ENCODE results near the gene ZNF660. TPM values are rescaled to one million over a fixed set of nuclear protein-coding genes. Genes with fewer than 3 reads are reported as not detected.
"Not testable (repeated sequence)": the region's sequence is repeated elsewhere in the genome, so short reads cannot be mapped to it uniquely, and the experiment has no call there.

ZNF660 gene
- total RNA-seq, result 1 to 10 TPM in 1 of 4 donors, under 1 TPM in 3; 0.16 to 1.0 (median 0.67) TPM

GRCh38 chr3:44584646-44585501 lies at the start of gene ZNF660:
ZNF660 (plus strand) TSS chr3:44584964; CDS start chr3:44594194, 9,230 bp downstream.
- 6% methylated on average over 15 of the region's 41 CpGs for WGBS
- Histone ChIP-seq H3K27me3 (peaks cover 20% of the 10 kb centered on the region), H3K36me3 (peaks cover 12% of the 10 kb centered on the region), H3K27ac (peak within 1 kb of the TSS; percentile 78), H3K4me3 (peak within 1 kb of the TSS; percentile 67), H3K4me1 (peaks cover 12% of the 10 kb centered on the region), H3K9me3 (no peaks in the 10 kb centered on the region)
- no peak for TF ChIP-seq CTCF (IDR thresholded peaks at IDR 0.05)
- TF ChIP-seq POLR2A (IDR thresholded peaks at IDR 0.05), result no peak
- no peak for TF ChIP-seq EP300 (IDR thresholded peaks at IDR 0.05)
- no peak for TF ChIP-seq POLR2AphosphoS5 (IDR thresholded peaks at IDR 0.05)
- peak; percentile 66 to 80 for DNase-seq (ENCODE audit: low spot score in 2 of 2)

- no peak overlapping the region for H3K4me3 ChIP-seq
- no peaks in the 10 kb centered on the region for H3K36me3 ChIP-seq
- WGBS, result 7% methylated on average over 1 of the region's 1 CpG
- H3K27ac ChIP-seq, result no peak overlapping the region
- H3K27me3 ChIP-seq, result peaks cover 47% of the 10 kb centered on the region
- no peak for DNase-seq (ENCODE audit: low spot score in 2 of 2)
- no peaks in the 10 kb centered on the region for H3K4me1 ChIP-seq
- TF ChIP-seq POLR2AphosphoS5 (IDR thresholded peaks at IDR 0.05), result no peak
- no peak for TF ChIP-seq EP300 (IDR thresholded peaks at IDR 0.05)
- TF ChIP-seq CTCF (IDR thresholded peaks at IDR 0.05), result no peak
- TF ChIP-seq POLR2A (IDR thresholded peaks at IDR 0.05), result no peak
- no peaks in the 10 kb centered on the region for H3K9me3 ChIP-seq
Observed at GRCh38 chr3:44535364-44535763, 49.4 kb upstream of the ZNF660 start.

GRCh38 chr3:44544811-44545210 lies 40.0 kb upstream of the ZNF660 start:
- H3K27me3 ChIP-seq, result peaks cover 70% of the 10 kb centered on the region
- not testable (repeated sequence) for H3K9me3 ChIP-seq; H3K36me3 ChIP-seq; DNase-seq (ENCODE audit: low spot score in 2 of 2); H3K4me1 ChIP-seq; H3K4me3 ChIP-seq; H3K27ac ChIP-seq
- WGBS, result 79% methylated on average over 1 of the region's 1 CpG

- H3K4me3 ChIP-seq, result peak within 1 kb of the TSS; percentile 81
- H3K4me1 ChIP-seq, result peaks cover 17% of the 10 kb centered on the region
- no peaks in the 10 kb centered on the region for H3K9me3 ChIP-seq
- DNase-seq (ENCODE audit: low spot score in 2 of 2), result peak; percentile 64 to 83
- H3K27me3 ChIP-seq, result peaks cover 26% of the 10 kb centered on the region
- peak within 1 kb of the TSS; percentile 43 for H3K27ac ChIP-seq
- no peaks in the 10 kb centered on the region for H3K36me3 ChIP-seq
- WGBS, result 16% methylated on average over 22 of the region's 68 CpGs
- peak in 1 of 2 donors; percentile 18 for TF ChIP-seq CTCF (IDR thresholded peaks at IDR 0.05)
- no peak for TF ChIP-seq POLR2AphosphoS5 (IDR thresholded peaks at IDR 0.05)
Observed at GRCh38 chr3:44554626-44555592, 29.9 kb upstream of the ZNF660 start, which contains the start of gene ZKSCAN7. ZKSCAN7 (plus strand) TSS chr3:44555193; CDS start chr3:44557048, 1,855 bp downstream.

- peaks cover 17% of the 10 kb centered on the region for H3K4me1 ChIP-seq
- no peaks in the 10 kb centered on the region for H3K9me3 ChIP-seq
- no peak overlapping the region for H3K27ac ChIP-seq
- H3K36me3 ChIP-seq, result peaks cover 2% of the 10 kb centered on the region
- no peak for DNase-seq (ENCODE audit: low spot score in 2 of 2)
- TF ChIP-seq POLR2A (IDR thresholded peaks at IDR 0.05) (no peak), CTCF (IDR thresholded peaks at IDR 0.05) (no peak), POLR2AphosphoS5 (IDR thresholded peaks at IDR 0.05) (no peak), EP300 (IDR thresholded peaks at IDR 0.05) (no peak)
- peaks cover 18% of the 10 kb centered on the region for H3K27me3 ChIP-seq
- peak overlapping the region; percentile 81 for H3K4me3 ChIP-seq
- 15% methylated on average over 5 of the region's 5 CpGs for WGBS
Observed at GRCh38 chr3:44555723-44556122, 29.0 kb upstream of the ZNF660 start.
